GM18505 (cell line): ENCODE results near the gene IFNG.
"Not testable (repeated sequence)": the region's sequence is repeated elsewhere in the genome, so short reads cannot be mapped to it uniquely, and the experiment has no call there.

Experiments
- ATAC-seq: cut with Tn5 transposase; IDR thresholded peaks from one replicate; pipeline ENCODE4 v1.9.1; 2021; ENCODE audit not compliant: unreplicated experiment
- POLR2A ChIP-seq: IDR thresholded peaks from 4 replicates; pipeline ENCODE4 v1.6.1; 2011; ENCODE audit warnings: borderline replicate concordance; ENCODE audit not compliant: insufficient read depth, insufficient read length; ENCODE audit errors: extremely low read depth

IFNG gene

GRCh38 chr12:68178184-68178583 lies 18.6 kb upstream of the IFNG start:
- no peak for ATAC-seq
- no peak for TF ChIP-seq POLR2A

DNA sequence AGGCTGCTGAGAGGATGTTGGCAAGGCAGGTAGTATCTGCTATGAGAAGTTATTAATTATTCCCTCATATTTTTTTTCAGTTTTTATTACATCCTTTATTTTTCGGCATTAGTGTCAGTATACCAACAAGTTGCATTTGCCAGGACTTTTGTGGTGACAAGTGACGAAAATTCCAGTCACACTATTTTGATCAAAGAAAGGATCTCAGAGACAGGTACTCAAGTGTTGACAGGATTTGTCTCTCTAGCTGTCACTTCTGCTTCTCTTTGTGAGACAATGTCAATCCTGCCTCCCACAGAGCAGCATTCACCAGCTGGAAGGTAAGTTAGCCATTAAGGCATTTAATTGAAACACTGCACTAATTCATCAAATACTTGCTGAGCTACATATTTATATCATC lies 18.0 kb upstream of the IFNG start:
- ATAC-seq = no peak
- TF ChIP-seq POLR2A = no peak

DNA sequence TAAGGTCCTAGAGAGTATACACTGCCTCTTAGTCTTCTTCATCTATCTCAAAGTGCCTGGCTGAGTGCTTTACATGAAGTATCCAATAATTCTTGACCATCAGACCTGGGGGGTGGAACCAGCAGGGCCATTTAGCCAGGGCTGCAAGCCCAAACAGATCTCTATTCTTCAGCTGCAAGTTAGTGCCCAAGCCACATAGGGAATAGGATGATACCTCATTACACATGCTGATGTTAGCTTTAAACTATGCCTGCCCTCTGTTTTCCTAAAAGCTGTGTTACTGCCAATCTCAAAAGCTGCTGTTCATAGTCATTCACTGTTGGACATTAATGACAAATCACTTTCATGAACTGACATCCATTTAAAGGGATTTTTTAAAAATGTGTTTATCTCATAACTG lies 16.7 kb upstream of the IFNG start:
- no peak for ATAC-seq
- no peak for TF ChIP-seq POLR2A

- peak; percentile 89 for ATAC-seq
Observed at GRCh38 chr12:68175557-68176061, 16.1 kb upstream of the IFNG start.

GRCh38 chr12:68174761-68175160 lies 15.2 kb upstream of the IFNG start:
- ATAC-seq = not testable (repeated sequence)

More at GRCh38 chr12:68175557-68176061, 16.1 kb upstream of the IFNG start:
- TF ChIP-seq POLR2A = no peak

GRCh38 chr12:68173792-68174191 lies 14.3 kb upstream of the IFNG start:
- TF ChIP-seq POLR2A = no peak
- no peak for ATAC-seq

DNA sequence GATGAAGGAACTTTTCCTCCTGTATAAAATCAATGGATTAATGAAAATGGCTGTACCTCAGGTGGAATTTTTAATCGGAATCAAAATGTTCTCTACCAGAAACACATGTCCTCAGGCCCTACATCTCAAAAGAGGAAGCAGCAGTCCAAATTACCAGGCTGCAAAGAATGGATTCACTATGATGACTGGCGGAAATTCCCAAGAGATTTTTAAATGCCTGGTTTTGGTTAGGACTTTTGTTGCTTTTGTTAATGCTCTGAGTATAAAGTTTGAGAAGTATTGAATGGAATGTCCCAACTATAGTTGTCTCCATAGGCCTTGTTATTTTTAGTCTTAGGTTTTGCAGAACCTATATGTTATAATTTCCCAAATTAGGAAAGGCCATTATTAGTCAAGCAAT lies 11.2 kb upstream of the IFNG start:
- no peak for TF ChIP-seq POLR2A
- no peak for ATAC-seq

GRCh38 chr12:68169213-68169889 lies 9.8 kb upstream of the IFNG start:
- TF ChIP-seq POLR2A = no peak
- no peak for ATAC-seq

DNA sequence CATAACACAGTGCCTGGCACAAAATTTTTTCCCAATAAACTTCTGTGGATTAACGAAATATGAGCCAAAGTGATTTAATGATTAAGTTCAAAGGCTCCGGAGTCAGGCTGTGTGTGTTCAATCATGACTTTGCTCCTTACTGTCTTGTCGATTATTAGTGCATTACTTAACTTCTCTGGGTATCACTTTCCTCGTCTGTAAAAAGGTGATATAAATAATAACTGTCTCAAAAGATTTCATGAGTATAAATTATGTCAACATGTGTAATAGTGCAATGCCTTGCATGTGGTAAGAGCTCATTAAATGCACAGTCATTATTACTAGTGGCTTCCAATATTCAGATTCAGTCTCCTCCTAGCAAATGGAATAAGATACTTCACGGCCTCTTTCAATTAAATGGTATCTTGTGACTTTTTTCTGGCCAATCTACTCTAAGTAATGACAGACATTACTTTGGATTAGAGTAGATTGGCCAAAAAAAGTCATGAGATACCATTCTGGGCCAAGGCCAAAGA lies 6.8 kb upstream of the IFNG start:
- no peak for ATAC-seq
- no peak for TF ChIP-seq POLR2A

- ATAC-seq = peak; percentile 58
- no peak for TF ChIP-seq POLR2A
Observed at GRCh38 chr12:68163560-68164081, 4.1 kb upstream of the IFNG start.

GRCh38 chr12:68162374-68162773 lies 2.8 kb upstream of the IFNG start:
- no peak for TF ChIP-seq POLR2A
- no peak for ATAC-seq

DNA sequence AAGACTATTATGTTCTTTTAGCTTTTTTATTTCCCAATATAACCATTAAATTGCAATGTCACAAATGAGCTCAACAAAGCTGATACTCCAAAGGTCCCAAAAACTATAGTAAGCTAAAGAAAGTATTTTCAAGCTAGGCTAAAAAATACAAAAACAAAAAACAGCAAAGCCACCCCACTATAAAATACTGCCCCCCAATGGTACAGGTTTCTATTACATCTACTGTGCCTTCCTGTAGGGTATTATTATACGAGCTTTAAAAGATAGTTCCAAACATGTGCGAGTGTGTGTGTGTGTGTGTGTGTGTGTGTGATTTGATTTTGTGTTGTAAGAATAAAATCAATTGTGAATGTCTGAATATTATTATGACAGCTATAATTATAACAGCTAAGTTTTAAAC lies 1.1 kb downstream of the IFNG start:
- ATAC-seq = no peak
- no peak for TF ChIP-seq POLR2A

GRCh38 chr12:68157380-68157779 lies 2.2 kb downstream of the IFNG start:
- TF ChIP-seq POLR2A = no peak
- no peak for ATAC-seq

DNA sequence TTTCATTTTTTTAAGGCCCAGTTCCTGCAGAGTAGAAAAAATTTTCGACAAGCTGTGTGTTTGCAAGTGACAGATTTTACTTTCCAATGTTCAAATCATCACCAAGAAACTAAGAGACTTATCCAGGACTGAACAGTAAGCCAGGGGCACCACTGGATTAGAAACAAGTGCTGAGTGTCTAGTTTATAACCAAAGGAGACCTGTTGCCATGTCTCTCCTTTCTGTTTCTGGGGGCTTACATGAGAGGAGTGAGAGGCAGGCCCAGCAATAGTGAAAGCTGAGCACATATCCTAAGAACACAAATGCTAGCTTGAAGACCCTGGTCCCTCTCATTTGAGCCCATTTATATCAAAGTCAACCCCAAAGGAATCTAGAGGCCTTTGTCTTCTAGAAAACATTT lies 2.9 kb downstream of the IFNG start:
- ATAC-seq = no peak
- TF ChIP-seq POLR2A = no peak
